C4-2B (cell line): ENCODE measurements around the gene ATAD2B.

Experiments used
- CTCF ChIP-seq: fragments of 450-650 bp; conservative IDR thresholded peaks from 2 replicates; pipeline ENCODE4 v1.5.1; 2017; ENCODE audit warnings: mild to moderate bottlenecking
- ZFX ChIP-seq: fragments of 450-650 bp; IDR thresholded peaks from 2 replicates; pipeline ENCODE4 v1.6.1; 2017

GRCh38 chr2:23943666-23944065 lies 16.7 kb upstream of the ATAD2B start:
- TF ChIP-seq CTCF (no peak), ZFX (no peak)
